K562 (cell line): ENCODE data around the gene PBX4. TPM values are rescaled to one million over a fixed set of nuclear protein-coding genes. Genes with fewer than 3 reads are reported as not detected.

Source experiments
- ATAC-seq: fragments of 200-7000 bp; cut with Tn5 transposase; 3 replicates; pipeline ENCODE4 v1.9.1; 2020; ENCODE audit warnings: moderate library complexity
- BruUV-seq: library from RNA; stranded (reverse); fragments of 400-500 nt; replicated peaks from 2 replicates; lab custom pipeline; 2021; lab: Mats Ljungman, UMichigan
- CTCF ChIA-PET: fragments of 300-600 bp; formaldehyde crosslinking; extraction: SDS; loops from one replicate; lab custom pipeline; 2021; ENCODE audit warnings: low intra/inter-chr PET ratio; lab: Yijun Ruan, JAX
- POLR2A ChIA-PET: fragments of 300-600, 350-650 bp; sonication (Branson Sonifier 250); formaldehyde crosslinking; extraction: SDS; loops from one replicate; lab custom pipeline; 2021; ENCODE audit warnings: antibody characterized with exemption, inconsistent platforms; lab: Yijun Ruan, JAX
- DNase-seq, 4 experiments: peaks; one replicate each; pipeline versions ENCODE4 v3.0.0 to v3.0.0-alpha.2; 2011 to 2018; ENCODE audit warnings: low spot score in 3 of 4, mixed read lengths in 3 of 4; ENCODE audit errors: extremely low read depth in 1 of 4
- FAIRE-seq: peaks from 2 replicates; lab custom pipeline; 2011; peaks lifted over from hg19 to GRCh38; lab: Jason Lieb, UNC
- H2AFZ ChIP-seq: 2 replicates; pipeline ENCODE4 v1.6.0; 2011; ENCODE audit warnings: low read depth, low read length, control low read depth, inconsistent platforms
- H3K27ac ChIP-seq: fragments of 200-600 bp; 3 replicates; pipeline ENCODE4 v1.8.0; 2011; ENCODE audit warnings: low read depth, mild to moderate bottlenecking, control low read depth, inconsistent platforms, low read length, moderate library complexity, mixed read lengths; ENCODE audit errors: extremely low read depth
- H3K27me3 ChIP-seq, 2 experiments: fragments of 300-600 bp in 1 of 2; 2 replicates in 1 of 2; 3 replicates in 1 of 2; pipeline versions ENCODE4 v1.6.0 to v1.8.0; 2011; ENCODE audit warnings: inconsistent platforms in 2 of 2, low read length in 2 of 2, mild to moderate bottlenecking in 1 of 2, mixed read lengths in 1 of 2, moderate library complexity in 1 of 2; ENCODE audit not compliant: control insufficient read depth in 2 of 2, insufficient read depth in 2 of 2
- H3K36me3 ChIP-seq: fragments of 300-600 bp; 3 replicates; pipeline ENCODE4 v1.8.0; 2011; ENCODE audit warnings: mild to moderate bottlenecking, low read length, inconsistent platforms; ENCODE audit not compliant: control insufficient read depth, insufficient read depth
- H3K4me1 ChIP-seq, 2 experiments: fragments of 200-600 bp in 1 of 2; replicated peaks in 1 of 2; 2 replicates in 1 of 2; 3 replicates in 1 of 2; pipeline versions ENCODE4 v1.5.1 to v1.8.0; 2011; ENCODE audit warnings: inconsistent platforms in 2 of 2, low read length in 2 of 2, mild to moderate bottlenecking in 1 of 2, mixed read lengths in 1 of 2, moderate library complexity in 1 of 2; ENCODE audit not compliant: control insufficient read depth in 2 of 2, insufficient read depth in 2 of 2
- H3K4me2 ChIP-seq: 2 replicates; pipeline ENCODE4 v1.6.1; 2011; ENCODE audit warnings: low read length, control low read depth, inconsistent platforms, mixed read lengths; ENCODE audit not compliant: insufficient read depth
- H3K4me3 ChIP-seq: fragments of 200-600 bp; sonication (generic), shearing (Covaris generic); 2 replicates; pipeline ENCODE4 v1.5.1; 2016; ENCODE audit warnings: control low read depth, inconsistent platforms
- H3K79me2 ChIP-seq: fragments of 200-600 bp; 3 replicates; pipeline ENCODE4 v1.8.0; 2011; ENCODE audit warnings: low read length, inconsistent platforms; ENCODE audit not compliant: control insufficient read depth, insufficient read depth
- H3K9ac ChIP-seq, 2 experiments: 2 replicates each; pipeline versions ENCODE4 v1.6.0 to v1.6.1; 2011; ENCODE audit warnings: low read depth in 2 of 2, low read length in 2 of 2, control low read depth in 1 of 2, inconsistent platforms in 1 of 2, mild to moderate bottlenecking in 1 of 2, mixed read lengths in 1 of 2; ENCODE audit not compliant: insufficient read depth in 1 of 2
- H3K9me1 ChIP-seq: one replicate; pipeline ENCODE4 v1.6.0; 2011; ENCODE audit warnings: inconsistent platforms, mild to moderate bottlenecking, low read length, moderate library complexity; ENCODE audit not compliant: control insufficient read depth, insufficient read depth
- H3K9me3 ChIP-seq: replicated peaks from 2 replicates; pipeline ENCODE4 v1.5.1; 2011; ENCODE audit warnings: low read depth, low read length, inconsistent platforms; ENCODE audit not compliant: control insufficient read depth, insufficient read depth
- H4K20me1 ChIP-seq: replicated peaks from 2 replicates; pipeline ENCODE4 v1.6.1; 2011; ENCODE audit warnings: low read length, inconsistent platforms, mixed read lengths; ENCODE audit not compliant: control insufficient read depth, insufficient read depth
- CTBP1 ChIP-seq: fragments of 450-650 bp; IDR thresholded peaks from 2 replicates; pipeline ENCODE4 v1.6.1; 2016; ENCODE audit warnings: borderline replicate concordance
- HOMEZ ChIP-seq: fragments of 250-450 bp; sonication (Bioruptor Pico); IDR thresholded peaks from 2 replicates; pipeline ENCODE4 v1.4.0; 2020; ENCODE audit warnings: mild to moderate bottlenecking, moderate library complexity
- POLR2G ChIP-seq: fragments of 200-400 bp; formaldehyde crosslinking; IDR thresholded peaks from 2 replicates; pipeline ENCODE4 v1.6.1; 2017; ENCODE audit warnings: low read depth, mild to moderate bottlenecking, antibody characterized with exemption, low read length, moderate library complexity
- RBFOX2 ChIP-seq: fragments of 200-400 bp; formaldehyde crosslinking; IDR thresholded peaks from 2 replicates; pipeline ENCODE4 v1.6.1; 2017; ENCODE audit warnings: low read depth, mild to moderate bottlenecking, low read length, moderate library complexity
- RFX7 ChIP-seq: fragments of 250-450 bp; sonication (Bioruptor Pico); IDR thresholded peaks from 2 replicates; pipeline ENCODE4 v1.5.1; 2021; ENCODE audit warnings: mild to moderate bottlenecking
- ZBTB17 ChIP-seq: fragments of 450-650 bp; formaldehyde crosslinking; IDR thresholded peaks from 2 replicates; pipeline ENCODE4 v1.4.0; 2020; ENCODE audit warnings: mild to moderate bottlenecking
- ZMIZ1 ChIP-seq, 2 experiments: fragments of 150-350 bp in 1 of 2; IDR thresholded peaks; 2 replicates each; pipeline ENCODE4 v1.6.1; 2012 to 2016; ENCODE audit warnings: low read depth in 2 of 2, low read length in 2 of 2, mild to moderate bottlenecking in 1 of 2, moderate library complexity in 1 of 2
- ZNF699 ChIP-seq: fragments of 250-450 bp; sonication (Bioruptor Pico); IDR thresholded peaks from 2 replicates; pipeline ENCODE4 v1.8.0; 2021; ENCODE audit warnings: mild to moderate bottlenecking, moderate library complexity; ENCODE audit not compliant: insufficient replicate concordance
- WGBS: fragments of 100-300 bp; shearing (Covaris generic); methylation state at CpG from one replicate; pipeline ENCODE4 v1.1.6; 2016; ENCODE audit warnings: low coverage, mixed read lengths; ENCODE audit not compliant: insufficient coverage; ENCODE audit errors: missing lambda C conversion rate; 5-methylcytosine and 5-hydroxymethylcytosine counted together
- in situ Hi-C: fragments of 300-500 bp; cut with MboI; formaldehyde crosslinking; loops from 4 replicates; pipeline ENCODE4 v1.15.0; 2018; ENCODE audit warnings: inconsistent platforms, mixed read lengths
- intact Hi-C: fragments of 100-400 bp; cut with micrococcal nuclease; formaldehyde crosslinking; loops from 2 replicates; pipeline ENCODE4 v1.14.2; 2022
- polyA plus RNA-seq, 8 experiments: library from polyadenylated mRNA; depleted of rRNA in 4 of 8; stranded (reverse) in 5 of 8; unstranded in 3 of 8; fragments of >200 nt; fragmentation: Nextera tagmentation in 2 of 8; fragmentation: Illumina TruSeq in 1 of 8; extraction: Ambion mirVana in 2 of 8; extraction: Trizol in 1 of 8; gene quantifications; 2 replicates each; pipeline versions ENCODE4 v1.2.1 to v1.2.3, GENCODE V29; 2011 to 2014; ENCODE audit warnings: inconsistent platforms in 1 of 8, missing spikeins in 1 of 8
- total RNA-seq, 7 experiments: library from RNA; depleted of rRNA in 6 of 7; stranded (reverse); fragments of >200 nt in 6 of 7; fragmentation: Illumina TruSeq in 2 of 7; extraction: Trizol in 2 of 7; gene quantifications; 2 replicates each; pipeline versions ENCODE4 v1.2.1 to v1.2.3, GENCODE V29; 2011 to 2021; ENCODE audit warnings: low replicate concordance in 1 of 7

The PBX4 gene
- total and polyA plus RNA-seq, 9 of the 15 experiments (the other 6 are each of a cell fraction or from before 2014, with no cell fraction given), result 0.11 to 3.8 (median 1.6) TPM; not detected in 1

DNA sequence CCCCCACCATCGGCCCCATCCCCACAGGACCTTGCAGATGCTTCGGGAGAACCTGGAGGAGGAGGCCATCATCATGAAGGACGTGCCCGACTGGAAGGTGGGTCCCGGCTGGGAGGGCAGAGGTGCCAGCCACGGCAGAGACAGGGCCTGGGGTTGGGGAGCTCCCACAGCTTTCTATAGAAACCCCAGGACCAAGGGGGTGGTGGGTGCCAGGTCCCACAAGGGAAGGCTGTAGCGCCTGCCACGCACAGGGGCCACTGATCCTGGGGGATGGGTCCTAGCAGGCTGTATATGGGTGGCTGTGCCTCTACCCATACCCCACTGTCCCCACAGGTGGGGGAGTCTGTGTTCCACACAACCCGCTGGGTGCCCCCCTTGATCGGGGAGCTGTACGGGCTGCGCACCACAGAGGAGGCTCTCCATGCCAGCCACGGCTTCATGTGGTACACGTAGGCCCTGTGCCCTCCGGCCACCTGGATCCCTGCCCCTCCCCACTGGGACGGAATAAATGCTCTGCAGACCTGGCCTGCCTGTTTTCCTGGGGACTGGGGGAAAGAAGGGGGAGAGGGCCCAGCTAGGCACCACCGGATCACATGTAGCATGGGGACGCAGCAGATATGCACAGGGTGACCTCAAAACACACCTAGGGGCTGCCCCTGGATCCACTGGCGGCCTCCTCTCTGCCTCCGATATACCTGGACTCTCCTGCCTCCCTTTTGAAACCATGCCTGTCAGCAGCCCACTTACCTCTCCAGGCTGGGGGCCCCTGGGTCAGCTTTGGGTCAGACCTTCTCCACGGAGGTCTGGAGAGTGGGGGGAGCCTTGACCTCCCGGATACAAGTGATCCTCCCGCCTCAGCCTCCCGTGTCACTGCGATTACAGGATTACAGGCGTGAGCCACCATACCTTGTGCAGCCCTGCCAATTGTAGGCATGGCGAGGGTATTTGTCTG is 90.5 kb downstream of the PBX4 start:
- 0 out of 2 replicates have a peak, but pooled peaks cover 9% of the 10 kb centered on the region for H4K20me1 ChIP-seq
- CTCF ChIA-PET, result no interaction called here
- peaks cover 8% of the 10 kb centered on the region for H3K9me1 ChIP-seq
- TF ChIP-seq POLR2G, result peak; percentile 17; the same call in 1 of the 2 replicates
- TF ChIP-seq ZBTB17 (CRISPR knock-in tag), result no peak
- no peak for TF ChIP-seq CTBP1
- TF ChIP-seq RFX7 (CRISPR knock-in tag), result no peak
- TF ChIP-seq ZMIZ1 (IDR thresholded peaks at IDR 0.05; ENCODE audit: low read depth in 2 of 2, low read length in 2 of 2), result no peak
- no peak for TF ChIP-seq ZNF699 (CRISPR knock-in tag)
- 0 out of 2 replicates have a peak, but pooled peaks have one; percentile 36 for TF ChIP-seq RBFOX2
- TF ChIP-seq HOMEZ (CRISPR knock-in tag), result no peak
- no peak overlapping the region; a peak in 1 of 4 replicates for H3K9ac ChIP-seq
- 93% methylated on average over 20 of the region's 27 CpGs for WGBS
- BruUV-seq, result no TSS peak
- peaks cover 5 to 38% of the 10 kb centered on the region in 2 experiments for H3K4me1 ChIP-seq
- no peak overlapping the region for H3K27ac ChIP-seq
- POLR2A ChIA-PET, result interaction anchor here (0.6 to 0.9 kb wide), 3 partner anchors 12 to 79 kb away, joined by 3 to 6 read pairs (median 3); partner anchors contain the start of gene NDUFA13
- no peak overlapping the region for H3K4me3 ChIP-seq
- in situ Hi-C loops (loop anchor here (25.0 kb wide), 1 partner anchor 109 kb away; the partner anchor contains the start of genes GMIP and LPAR2), intact Hi-C loops (no loop called here)
- ATAC-seq (no peak), DNase-seq (no peak), FAIRE-seq (no peak)
- peaks cover 62% of the 10 kb centered on the region for H3K36me3 ChIP-seq
- H3K4me2 ChIP-seq, result no peak overlapping the region
- no peaks in the 10 kb centered on the region for H3K27me3 ChIP-seq
- no peaks in the 10 kb centered on the region for H3K9me3 ChIP-seq
- peaks cover 25% of the 10 kb centered on the region for H3K79me2 ChIP-seq
- no peak overlapping the region for H2AFZ ChIP-seq
